HepG2 (cell line): Measurements from ENCODE around the gene CRYBA2. TPM values are rescaled to one million over a fixed set of nuclear protein-coding genes. Genes with fewer than 3 reads are reported as not detected.

Experiments
- AFF4 ChIP-seq: sonication (generic); formaldehyde crosslinking; IDR thresholded peaks from 2 replicates; pipeline ENCODE4 v1.4.0; 2020; ENCODE audit warnings: missing genetic modification reagents
- AGO2 ChIP-seq: fragments of 200-400 bp; formaldehyde crosslinking; optimal IDR thresholded peaks from 2 replicates; pipeline ENCODE3; 2017; ENCODE audit warnings: mild to moderate bottlenecking, low read depth, low read length, moderate library complexity
- ATF6 ChIP-seq: sonication (generic); formaldehyde crosslinking; conservative IDR thresholded peaks from 2 replicates; pipeline ENCODE4 v1.4.0; 2020; ENCODE audit warnings: missing genetic modification reagents
- GPN1 ChIP-seq: sonication (generic); formaldehyde crosslinking; IDR thresholded peaks from 2 replicates; pipeline ENCODE4 v1.5.1; 2020; ENCODE audit warnings: missing genetic modification reagents, borderline replicate concordance
- HMGA1 ChIP-seq: sonication (generic); formaldehyde crosslinking; conservative IDR thresholded peaks from 2 replicates; pipeline ENCODE4 v1.4.0; 2020; ENCODE audit warnings: missing genetic modification reagents
- IRX3 ChIP-seq: sonication (generic); formaldehyde crosslinking; IDR thresholded peaks from 2 replicates; pipeline ENCODE4 v1.8.1; 2023; ENCODE audit warnings: mild to moderate bottlenecking, low read depth, missing genetic modification reagents, borderline replicate concordance
- MAZ ChIP-seq, 2 experiments: sonication (generic) in 1 of 2; formaldehyde crosslinking in 1 of 2; IDR thresholded peaks; 2 replicates each; pipeline versions ENCODE4 v1.5.0 to v1.6.1; 2012 to 2020; ENCODE audit warnings: low read depth in 2 of 2, mild to moderate bottlenecking in 2 of 2, borderline replicate concordance in 1 of 2, improper control_type of control experiment in 1 of 2, low read length in 1 of 2, missing genetic modification reagents in 1 of 2, moderate library complexity in 1 of 2
- NFRKB ChIP-seq: fragments of 450-650 bp; IDR thresholded peaks from 2 replicates; pipeline ENCODE4 v1.6.1; 2017
- SMYD3 ChIP-seq: sonication (generic); formaldehyde crosslinking; IDR thresholded peaks from 2 replicates; pipeline ENCODE4 v1.8.1; 2023; ENCODE audit warnings: mild to moderate bottlenecking, missing genetic modification reagents
- SP2 ChIP-seq: sonication (generic); formaldehyde crosslinking; IDR thresholded peaks from 2 replicates; pipeline ENCODE4 v1.5.1; 2020; ENCODE audit warnings: mild to moderate bottlenecking, missing genetic modification reagents
- ZBTB10 ChIP-seq: sonication (generic); formaldehyde crosslinking; IDR thresholded peaks from 2 replicates; pipeline ENCODE4 v1.4.0; 2020; ENCODE audit warnings: missing genetic modification reagents, borderline replicate concordance
- ZBTB7B ChIP-seq: sonication (generic); formaldehyde crosslinking; IDR thresholded peaks from 2 replicates; pipeline ENCODE4 v1.4.0; 2020; ENCODE audit warnings: missing genetic modification reagents
- ZMYM4 ChIP-seq: sonication (generic); formaldehyde crosslinking; IDR thresholded peaks from 2 replicates; pipeline ENCODE4 v1.8.1; 2023; ENCODE audit warnings: mild to moderate bottlenecking, missing genetic modification reagents
- ZNF207 ChIP-seq: fragments of 450-650 bp; IDR thresholded peaks from 2 replicates; pipeline ENCODE4 v1.6.1; 2016; ENCODE audit warnings: antibody characterized with exemption, borderline replicate concordance
- ZNF562 ChIP-seq: sonication (generic); formaldehyde crosslinking; IDR thresholded peaks from 2 replicates; pipeline ENCODE4 v1.8.0; 2022; ENCODE audit warnings: missing genetic modification reagents, borderline replicate concordance
- ZNF567 ChIP-seq: sonication (generic); formaldehyde crosslinking; IDR thresholded peaks from 2 replicates; pipeline ENCODE4 v1.8.1; 2023; ENCODE audit warnings: mild to moderate bottlenecking, missing genetic modification reagents, borderline replicate concordance
- ZNF678 ChIP-seq: sonication (generic); formaldehyde crosslinking; IDR thresholded peaks from 2 replicates; pipeline ENCODE4 v1.4.0; 2020; ENCODE audit warnings: mild to moderate bottlenecking, missing genetic modification reagents
- ZNF703 ChIP-seq: sonication (generic); formaldehyde crosslinking; IDR thresholded peaks from 2 replicates; pipeline ENCODE4 v1.5.1; 2020; ENCODE audit warnings: missing genetic modification reagents, mild to moderate bottlenecking, moderate library complexity, borderline replicate concordance
- ZNF709 ChIP-seq: sonication (generic); formaldehyde crosslinking; IDR thresholded peaks from 2 replicates; pipeline ENCODE4 v1.5.0; 2020; ENCODE audit warnings: mild to moderate bottlenecking, missing genetic modification reagents
- polyA plus RNA-seq, 8 experiments: library from polyadenylated mRNA; depleted of rRNA in 3 of 8; stranded (reverse) in 7 of 8; unstranded in 1 of 8; fragments of >200 nt; fragmentation: Illumina TruSeq in 4 of 8; extraction: Trizol in 4 of 8; gene quantifications; 2 replicates each; pipeline versions ENCODE4 v1.2.1 to v1.2.3, GENCODE V29; 2011 to 2016; ENCODE audit warnings: low read depth in 4 of 8, missing spikeins in 1 of 8, mixed read lengths in 1 of 8; ENCODE audit not compliant: insufficient read depth in 1 of 8
- total RNA-seq, 5 experiments: library from RNA; depleted of rRNA; stranded (reverse); fragments of >200 nt; fragmentation: Illumina TruSeq; extraction: Trizol; gene quantifications; 2 replicates each; pipeline ENCODE4 v1.2.3, GENCODE V29; 2016; ENCODE audit warnings: low read depth in 1 of 5
- TF ChIP-seq, protein P1 (sequence below): sonication (generic); formaldehyde crosslinking; IDR thresholded peaks from 2 replicates; pipeline ENCODE4 v1.4.0; 2020; ENCODE audit warnings: mild to moderate bottlenecking, missing genetic modification reagents

The CRYBA2 gene
- total and polyA plus RNA-seq, 2 of the 13 experiments (the other 11 are each of a cell fraction or from before 2014, with no cell fraction given) = not detected

- TF ChIP-seq ZBTB10 = 0 out of 2 replicates have a peak, but pooled peaks have one; percentile 13
- TF ChIP-seq AGO2 = no peak
- TF ChIP-seq AFF4 = no peak
- TF ChIP-seq ZNF562 = no peak
- TF ChIP-seq IRX3 (CRISPR knock-in tag) = no peak; the same call in 1 of the 2 replicates
- no peak for TF ChIP-seq ZNF678 (CRISPR knock-in tag)
- TF ChIP-seq ZNF703 (CRISPR knock-in tag) = peak; percentile 95; the same call in 1 of the 2 replicates
- TF ChIP-seq SP2 = no peak
- no peak for TF ChIP-seq SMYD3 (CRISPR knock-in tag)
- TF ChIP-seq GPN1 (CRISPR knock-in tag) = no peak
- TF ChIP-seq MAZ (IDR thresholded peaks at IDR 0.05; ENCODE audit: borderline replicate concordance, low read depth, low read length) = peak; percentile 91; the same call in 1 of the 2 replicates
- TF ChIP-seq MAZ (CRISPR knock-in tag; IDR thresholded peaks at IDR 0.05; ENCODE audit: low read depth) = peak; percentile 92
- TF ChIP-seq, protein P1, sequence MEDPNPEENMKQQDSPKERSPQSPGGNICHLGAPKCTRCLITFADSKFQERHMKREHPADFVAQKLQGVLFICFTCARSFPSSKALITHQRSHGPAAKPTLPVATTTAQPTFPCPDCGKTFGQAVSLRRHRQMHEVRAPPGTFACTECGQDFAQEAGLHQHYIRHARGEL (CRISPR knock-in tag) = 0 out of 2 replicates have a peak, but pooled peaks have one; percentile 48
- no peak for TF ChIP-seq ZNF567 (CRISPR knock-in tag)
- peak; percentile 93 for TF ChIP-seq ZMYM4 (CRISPR knock-in tag)
- TF ChIP-seq NFRKB = no peak
- TF ChIP-seq HMGA1 (CRISPR knock-in tag) = no peak
- no peak for TF ChIP-seq ZBTB7B (CRISPR knock-in tag)
- no peak for TF ChIP-seq ZNF207
- 0 out of 2 replicates have a peak, but pooled peaks have one; percentile 50 for TF ChIP-seq ZNF709 (CRISPR knock-in tag)
- TF ChIP-seq ATF6 (CRISPR knock-in tag) = no peak
These were observed 8.6 kb upstream of the CRYBA2 start (continued) for GRCh38 chr2:219001577-219002394.
